Measurements from ENCODE around the gene ERF. TPM values are rescaled to one million over a fixed set of nuclear protein-coding genes. Genes with fewer than 3 reads are reported as not detected.

ERF gene
- total RNA-seq, 1 experiment from 2014 or later = 96.1 TPM

GRCh38 chr19:42253245-42254088 is 1.5 kb downstream of the ERF start:
- no TSS peak for BruUV-seq (replicated peaks)
- Histone ChIP-seq H3K4me2 (ENCODE audit: low read length) (peak overlapping the region; percentile 96), H3K9ac (ENCODE audit: low read length) (peak overlapping the region; percentile 100), H4K20me1 (ENCODE audit: insufficient read depth) (peaks cover 3% of the 10 kb centered on the region; the same call in 1 of the 2 replicates), H3K27me3 (ENCODE audit: insufficient read depth, low read length) (no peaks in the 10 kb centered on the region), H3K9me3 (ENCODE audit: control insufficient read depth in 1 of 2, insufficient read depth in 1 of 2, low read depth in 1 of 2, low read length in 2 of 2) (no peaks in the 10 kb centered on the region), H3K79me2 (ENCODE audit: insufficient read depth, low read length) (peaks cover 54% of the 10 kb centered on the region), H3K9me2 (ENCODE audit: insufficient read depth) (no peaks in the 10 kb centered on the region), H3K27ac (ENCODE audit: low read depth, low read length) (peak overlapping the region; percentile 99), H3K4me3 (replicated peaks in 1 of 2; ENCODE audit: low read depth in 1 of 2, low read length in 2 of 2) (peak overlapping the region; percentile 94 to 96), H3K36me3 (ENCODE audit: control insufficient read depth in 1 of 2, insufficient read depth in 2 of 2, low read length in 2 of 2) (peaks cover 0 to 7% of the 10 kb centered on the region in 2 experiments; a peak in 2 of 4 replicates), H3K4me1 (ENCODE audit: control insufficient read depth in 1 of 2, insufficient read depth in 2 of 2, low read length in 2 of 2) (peaks cover 33 to 52% of the 10 kb centered on the region in 2 experiments), H2AFZ (ENCODE audit: low read depth, low read length, poor library complexity, severe bottlenecking) (no peak overlapping the region)
- ChIA-PET POLR2A (interaction anchor here (0.6 to 1.0 kb wide), 2 partner anchors 11 to 49 kb away, joined by 3 to 8 read pairs; partner anchors contain the start of genes GSK3A and PAFAH1B3), CTCF (no interaction called here), RAD21 (ENCODE audit: low non-redundant PET in 1 of 2, low total read pairs in 2 of 2, uncharacterized antibody in 2 of 2, unreplicated experiment in 2 of 2) (no interaction called here)
- intact Hi-C loops (cut with micrococcal nuclease) = no loop called here
- TF ChIP-seq POLR2AphosphoS5 (IDR thresholded peaks at IDR 0.05; ENCODE audit: low read depth, low read length) (peak; percentile 24; the same call in 1 of the 2 replicates), SIN3A (IDR thresholded peaks at IDR 0.05; ENCODE audit: low read depth) (0 out of 2 replicates have a peak, but pooled peaks have one; percentile 2), POLR2A (IDR thresholded peaks at IDR 0.05; ENCODE audit: borderline replicate concordance, extremely low read depth, insufficient read depth, insufficient read length) (no peak), ZFX (IDR thresholded peaks at IDR 0.05) (peak; percentile 35; the same call in 1 of the 2 replicates)
- ATAC-seq (peak; percentile 41), DNase-seq (ENCODE audit: low read depth, low spot score) (no peak)

GRCh38 chr19:42252365-42253244 is 2.3 kb downstream of the ERF start:
- peaks cover 25 to 47% of the 10 kb centered on the region in 2 experiments for H3K4me1 ChIP-seq (ENCODE audit: control insufficient read depth in 1 of 2, insufficient read depth in 2 of 2, low read length in 2 of 2)
- H3K27ac ChIP-seq (ENCODE audit: low read depth, low read length) = peak overlapping the region; percentile 91
- no peaks in the 10 kb centered on the region for H3K27me3 ChIP-seq (ENCODE audit: insufficient read depth, low read length)
- H3K79me2 ChIP-seq (ENCODE audit: insufficient read depth, low read length) = peaks cover 54% of the 10 kb centered on the region
- peak overlapping the region; percentile 94 for H3K4me2 ChIP-seq (ENCODE audit: low read length)
- TSS peak; percentile 42 for BruUV-seq (replicated peaks)
- H3K9me2 ChIP-seq (ENCODE audit: insufficient read depth) = no peaks in the 10 kb centered on the region
- peaks cover 0 to 7% of the 10 kb centered on the region in 2 experiments; a peak in 2 of 4 replicates for H3K36me3 ChIP-seq (ENCODE audit: control insufficient read depth in 1 of 2, insufficient read depth in 2 of 2, low read length in 2 of 2)
- peak overlapping the region; percentile 87 for H3K9ac ChIP-seq (ENCODE audit: low read length)
- ChIA-PET RAD21 (ENCODE audit: low non-redundant PET in 1 of 2, low total read pairs in 2 of 2, uncharacterized antibody in 2 of 2, unreplicated experiment in 2 of 2) (no interaction called here), POLR2A (interaction anchor here (1.0 to 1.8 kb wide), 2 partner anchors 10 kb away, joined by 8 to 16 read pairs; partner anchors contain the start of gene GSK3A), CTCF (no interaction called here)
- H4K20me1 ChIP-seq (ENCODE audit: insufficient read depth) = peaks cover 3% of the 10 kb centered on the region; the same call in 1 of the 2 replicates
- H3K9me3 ChIP-seq (ENCODE audit: control insufficient read depth in 1 of 2, insufficient read depth in 1 of 2, low read depth in 1 of 2, low read length in 2 of 2) = no peaks in the 10 kb centered on the region
- H2AFZ ChIP-seq (ENCODE audit: low read depth, low read length, poor library complexity, severe bottlenecking) = no peak overlapping the region
- ATAC-seq (no peak), DNase-seq (ENCODE audit: low read depth, low spot score) (no peak)
- H3K4me3 ChIP-seq (replicated peaks in 1 of 2; ENCODE audit: low read depth in 1 of 2, low read length in 2 of 2) = peak overlapping the region; percentile 83 to 96
- intact Hi-C loops (cut with micrococcal nuclease) = no loop called here
- TF ChIP-seq SIN3A (IDR thresholded peaks at IDR 0.05; ENCODE audit: low read depth) (no peak), REST (IDR thresholded peaks at IDR 0.05; ENCODE audit: low read depth) (no peak), POLR2A (IDR thresholded peaks at IDR 0.05; ENCODE audit: borderline replicate concordance, extremely low read depth, insufficient read depth, insufficient read length) (no peak), ATF3 (IDR thresholded peaks at IDR 0.05) (no peak), SP1 (IDR thresholded peaks at IDR 0.05; ENCODE audit: low read depth) (no peak), FOSL1 (IDR thresholded peaks at IDR 0.05; ENCODE audit: low read depth) (no peak), TCF7L2 (IDR thresholded peaks at IDR 0.05; ENCODE audit: borderline replicate concordance, extremely low read depth, insufficient read depth, insufficient read length) (no peak), CEBPB (IDR thresholded peaks at IDR 0.05; ENCODE audit: low read depth) (no peak), CBX3 (IDR thresholded peaks at IDR 0.05; ENCODE audit: low read depth) (no peak), EZH2phosphoT487 (IDR thresholded peaks at IDR 0.05; ENCODE audit: borderline replicate concordance) (no peak), YY1 (IDR thresholded peaks at IDR 0.05; ENCODE audit: extremely low read depth, insufficient replicate concordance, low read depth, low read length) (no peak)
